Spleen (tissue), 11 donors: Measurements from ENCODE around the gene NDC80. TPM values are rescaled to one million over a fixed set of nuclear protein-coding genes. Genes with fewer than 3 reads are reported as not detected.

Source experiments
- DNase-seq: peaks from one replicate; pipeline ENCODE4 v3.0.0-alpha.2; 2020
- H3K27ac ChIP-seq, 8 donors: fragments of 200-600 bp; sonication (generic) in 7 of 8; 1 replicate in 4 of 8; 2 replicates in 4 of 8; pipeline versions ENCODE4 v1.5.0 to v1.8.0; 2016 to 2021; ENCODE audit warnings: inconsistent platforms in 4 of 8, mild to moderate bottlenecking in 4 of 8, moderate library complexity in 1 of 8
- H3K27me3 ChIP-seq, 7 donors: fragments of 200-600 bp; sonication (generic) in 6 of 7; replicated peaks in 1 of 7; 1 replicate in 4 of 7; 2 replicates in 3 of 7; pipeline versions ENCODE4 v1.5.0 to v1.8.0; 2016 to 2021; ENCODE audit warnings: inconsistent platforms in 3 of 7, mild to moderate bottlenecking in 1 of 7
- H3K36me3 ChIP-seq, 6 donors: fragments of 200-600 bp; sonication (generic) in 5 of 6; 1 replicate in 4 of 6; 2 replicates in 2 of 6; pipeline versions ENCODE4 v1.5.0 to v1.8.0; 2016 to 2021; ENCODE audit warnings: inconsistent platforms in 2 of 6
- H3K4me1 ChIP-seq, 6 donors: fragments of 200-600 bp; sonication (generic) in 5 of 6; 1 replicate in 3 of 6; 2 replicates in 3 of 6; pipeline versions ENCODE4 v1.5.0 to v1.8.0; 2016 to 2021; ENCODE audit warnings: inconsistent platforms in 3 of 6
- H3K4me3 ChIP-seq, 8 donors: fragments of 200-600 bp; sonication (generic) in 7 of 8; 1 replicate in 4 of 8; 2 replicates in 4 of 8; pipeline versions ENCODE4 v1.5.0 to v1.8.0; 2016 to 2021; ENCODE audit warnings: inconsistent platforms in 4 of 8, mild to moderate bottlenecking in 4 of 8, moderate library complexity in 2 of 8
- H3K9me3 ChIP-seq, 8 donors: fragments of 200-600 bp; sonication (generic) in 7 of 8; 1 replicate in 4 of 8; 2 replicates in 4 of 8; pipeline versions ENCODE4 v1.5.0 to v1.8.0; 2016 to 2021; ENCODE audit warnings: inconsistent platforms in 4 of 8
- CTCF ChIP-seq, 11 experiments: fragments of 200-600 bp in 7 of 11; fragments of 450-650 bp in 4 of 11; sonication (generic) in 4 of 11; IDR thresholded peaks in 8 of 11; conservative IDR thresholded peaks in 3 of 11; 1 replicate in 7 of 11; 2 replicates in 4 of 11; pipeline versions ENCODE4 v1.4.0 to v1.8.0; 2016 to 2021; ENCODE audit warnings: antibody characterized with exemption in 11 of 11, inconsistent platforms in 4 of 11, mild to moderate bottlenecking in 1 of 11
- POLR2A ChIP-seq, 3 donors: fragments of 450-650 bp; IDR thresholded peaks; one replicate each; pipeline ENCODE4 v1.5.1; 2017; ENCODE audit warnings: antibody characterized with exemption in 3 of 3, mild to moderate bottlenecking in 1 of 3
- POLR2AphosphoS5 ChIP-seq, 3 donors: sonication (generic); formaldehyde crosslinking; IDR thresholded peaks; one replicate each; pipeline ENCODE4 v1.5.1; 2017; ENCODE audit warnings: antibody characterized with exemption in 3 of 3
- WGBS, 5 donors: extraction: QIAGEN DNeasy Blood & Tissue Kit in 3 of 5; methylation state at CpG; one replicate each; pipeline versions ENCODE4 v1.1.5 to v1.1.7; 2013 to 2018; 5-methylcytosine and 5-hydroxymethylcytosine counted together
- intact Hi-C: fragments of 100-400 bp; cut with DNase I; formaldehyde crosslinking; loops from one replicate; pipeline ENCODE4 v1.15.0; 2023; ENCODE audit warnings: low total_unique reads
- polyA plus RNA-seq, 3 donors: library from polyadenylated mRNA; stranded (reverse); fragments of 200-250 nt; gene quantifications; one replicate each; pipeline ENCODE4 v1.2.1, GENCODE V29; 2013
- total RNA-seq, 7 donors: library from RNA; depleted of rRNA in 3 of 7; stranded (reverse); fragments of >200 nt in 3 of 7; fragmentation: NEBNext Ultra II Directional in 4 of 7; extraction: Animal tissue kit (Norgen Biotek cat#: 25700) in 4 of 7; gene quantifications; one replicate each; pipeline versions ENCODE4 v1.1.0 to v1.2.1, GENCODE V29; 2016 to 2021
- donor health status: healthy with polysubstance abuse.
- donor health status: DM: no; HTN: no; CAD: no; lungs with moderate emphysema.
- donor health status: DM: no; HTN: no; CAD: no.
- donor health status: Bipolar disorder and iron deficiency.
- donor health status: healthy.
- donor health status: DM: no; HTN: no; CAD: no.
- donor health status: DM: yes; HTN: yes; CAD: no.

Gene NDC80
- total and polyA plus RNA-seq, 10 donors = 3.4 to 9.0 (median 4.4) TPM

- Histone ChIP-seq H3K4me1 (peaks cover 0 to 10% (median 0%) of the 10 kb centered on the region in 6 donors), H3K27me3 (no peaks in the 10 kb centered on the region), H3K36me3 (peaks cover 0 to 6% (median 0%) of the 10 kb centered on the region in 6 donors), H3K4me3 (no peak overlapping the region), H3K9me3 (no peaks in the 10 kb centered on the region), H3K27ac (no peak overlapping the region)
- intact Hi-C loops = no loop called here
- no peak for DNase-seq
- 75 to 88% (median 82%) methylated on average over 5 of the region's 5 CpGs for WGBS, 5 donors
- TF ChIP-seq POLR2AphosphoS5 (IDR thresholded peaks at IDR 0.05) = no peak
- no peak for TF ChIP-seq CTCF (IDR thresholded peaks at IDR 0.05 in 8 of 11, conservative IDR thresholded peaks at IDR 0.05 in 3 of 11)
- no peak for TF ChIP-seq POLR2A (IDR thresholded peaks at IDR 0.05)
These were observed 26.3 kb downstream of the NDC80 start for GRCh38 chr18:2597639-2598038.

- TF ChIP-seq POLR2A (IDR thresholded peaks at IDR 0.05) (no peak), POLR2AphosphoS5 (IDR thresholded peaks at IDR 0.05) (no peak), CTCF (IDR thresholded peaks at IDR 0.05 in 8 of 11, conservative IDR thresholded peaks at IDR 0.05 in 3 of 11) (no peak)
- H3K36me3 ChIP-seq = no peaks in the 10 kb centered on the region
- H3K27ac ChIP-seq = no peak overlapping the region
- peaks cover 5 to 30% (median 16%) of the 10 kb centered on the region in 6 donors for H3K4me1 ChIP-seq
- intact Hi-C loops = no loop called here
- H3K9me3 ChIP-seq = no peaks in the 10 kb centered on the region
- H3K4me3 ChIP-seq = no peak overlapping the region
- no peak for DNase-seq
- H3K27me3 ChIP-seq = no peaks in the 10 kb centered on the region
These were observed 31.5 kb downstream of the NDC80 start for GRCh38 chr18:2602844-2603243.

- no peaks in the 10 kb centered on the region for H3K9me3 ChIP-seq
- peak overlapping the region; percentile 58 to 86 (median 80) for H3K27ac ChIP-seq
- WGBS, 5 donors = 67 to 75% (median 68%) methylated on average over 2 of the region's 2 CpGs
- no peaks in the 10 kb centered on the region for H3K27me3 ChIP-seq
- H3K4me1 ChIP-seq = peaks cover 5 to 40% (median 16%) of the 10 kb centered on the region in 6 donors
- DNase-seq = no peak
- H3K36me3 ChIP-seq = peaks cover 0 to 9% (median 0%) of the 10 kb centered on the region in 6 donors
- no peak overlapping the region for H3K4me3 ChIP-seq
- intact Hi-C loops = no loop called here
- TF ChIP-seq CTCF (IDR thresholded peaks at IDR 0.05 in 8 of 11, conservative IDR thresholded peaks at IDR 0.05 in 3 of 11) = no peak
- TF ChIP-seq POLR2A (IDR thresholded peaks at IDR 0.05) = no peak
- TF ChIP-seq POLR2AphosphoS5 (IDR thresholded peaks at IDR 0.05) = no peak
These were observed 35.0 kb downstream of the NDC80 start for GRCh38 chr18:2606335-2606734.

- intact Hi-C loops = no loop called here
- DNase-seq = no peak
- Histone ChIP-seq H3K4me3 (no peak overlapping the region), H3K4me1 (peaks cover 5 to 37% (median 16%) of the 10 kb centered on the region in 6 donors), H3K27ac (peak overlapping the region in 1 of 8 donors; percentile 77), H3K9me3 (peaks cover 0 to under 1% (median 0%) of the 10 kb centered on the region in 8 donors), H3K36me3 (peaks cover 0 to 15% (median 0%) of the 10 kb centered on the region in 6 donors), H3K27me3 (no peaks in the 10 kb centered on the region)
- TF ChIP-seq POLR2AphosphoS5 (IDR thresholded peaks at IDR 0.05) (no peak), CTCF (IDR thresholded peaks at IDR 0.05 in 8 of 11, conservative IDR thresholded peaks at IDR 0.05 in 3 of 11) (no peak), POLR2A (IDR thresholded peaks at IDR 0.05) (no peak)
- 94 to 100% (median 96%) methylated on average over 2 of the region's 2 CpGs for WGBS, 5 donors
These were observed 38.2 kb downstream of the NDC80 start for GRCh38 chr18:2609604-2610003.
